ENCODE data around the gene ASCL2.

ASCL2 gene

DNA sequence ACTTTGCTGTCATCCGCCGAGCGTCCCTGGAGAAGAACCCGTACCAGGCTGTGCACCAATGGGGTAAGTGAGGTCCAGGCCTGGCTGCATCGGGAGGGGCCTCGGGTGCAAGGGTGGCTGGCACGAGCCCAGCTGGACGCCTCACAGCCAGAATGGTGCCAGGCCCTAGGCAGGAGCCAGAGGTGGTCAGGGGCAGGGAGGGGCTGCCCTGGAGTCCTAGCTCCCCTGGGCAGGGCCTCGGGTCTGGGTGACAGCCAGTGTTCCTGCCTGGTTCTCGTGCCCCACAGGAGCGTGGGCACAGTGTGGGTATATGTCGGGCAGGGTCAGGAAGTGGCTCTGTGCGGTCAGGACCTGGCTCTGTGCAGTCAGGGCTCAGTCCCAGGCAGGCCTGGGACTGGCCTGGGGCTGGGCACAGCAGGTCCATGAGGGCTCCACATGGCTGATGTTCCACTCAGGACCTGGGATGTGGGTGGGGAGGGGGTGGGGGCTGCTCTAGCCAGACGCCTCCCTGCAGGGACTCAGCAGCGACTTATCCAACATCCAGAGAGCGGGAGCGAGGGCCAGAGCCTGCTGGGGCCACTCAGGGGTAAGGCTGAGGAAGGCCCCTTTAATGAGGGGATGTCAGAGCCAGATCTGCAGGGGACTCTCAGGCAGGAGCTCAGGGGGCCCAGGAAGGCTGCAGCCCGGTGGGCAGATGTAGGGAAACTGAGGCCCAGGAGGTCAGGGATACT, 32.7 kb upstream of the ASCL2 start:
- Histone ChIP-seq H3K9me3 (ENCODE audit: control insufficient read depth in 5 of 5, low read length in 5 of 5) (no peaks in the 10 kb centered on the region), H3K36me3 (ENCODE audit: control insufficient read depth in 5 of 5, insufficient read depth in 5 of 5, low read length in 5 of 5) (no peaks in the 10 kb centered on the region), H3K27ac (ENCODE audit: low read depth, low read length) (no peak overlapping the region), H3K4me3 (ENCODE audit: low read depth in 1 of 5, low read length in 5 of 5) (peak overlapping the region in 2 of 5 donors; percentile 18 to 21), H3K4me1 (ENCODE audit: control insufficient read depth in 5 of 5, insufficient read depth in 5 of 5, low read length in 5 of 5) (peaks cover 8 to 48% (median 37%) of the 10 kb centered on the region in 5 donors), H3K9ac (ENCODE audit: low read length in 5 of 5) (peak overlapping the region in 2 of 5 donors; percentile 19 to 28), H3K27me3 (ENCODE audit: control insufficient read depth in 5 of 5, insufficient read depth in 4 of 5, low read length in 5 of 5) (peaks cover 0 to 8% (median 2%) of the 10 kb centered on the region in 5 donors)

DNA sequence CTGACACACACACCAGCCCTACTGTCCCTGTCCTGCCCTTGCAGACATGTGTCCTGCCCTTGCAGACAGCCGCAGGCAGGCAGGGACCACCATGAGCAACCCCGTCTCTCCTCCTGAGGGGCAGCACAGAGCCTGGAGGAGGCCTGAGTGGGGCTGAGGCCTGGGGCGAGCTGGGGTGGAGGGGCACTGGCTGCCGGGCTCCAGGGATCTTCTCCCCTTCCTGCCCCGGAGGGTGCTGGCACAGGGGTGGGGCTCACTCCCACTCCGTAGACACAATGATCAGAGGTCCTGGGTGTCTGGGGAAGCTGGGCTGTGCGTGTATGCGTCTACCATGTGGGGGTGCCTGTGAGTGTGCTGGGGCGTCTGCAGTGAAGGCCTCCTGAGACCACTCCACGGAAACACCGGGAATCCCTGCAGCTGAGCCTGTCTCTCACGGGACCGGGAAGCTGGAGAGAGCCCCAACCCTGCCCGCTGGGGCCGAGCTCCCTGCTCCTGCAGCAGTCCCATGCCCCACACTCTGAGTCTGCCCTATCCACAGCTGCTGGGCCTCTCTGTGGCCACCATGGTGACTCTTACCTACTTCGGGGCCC, 32.0 kb upstream of the ASCL2 start:
- Histone ChIP-seq H3K36me3 (ENCODE audit: control insufficient read depth in 5 of 5, insufficient read depth in 5 of 5, low read length in 5 of 5) (no peaks in the 10 kb centered on the region), H3K4me1 (ENCODE audit: control insufficient read depth in 5 of 5, insufficient read depth in 5 of 5, low read length in 5 of 5) (peaks cover 8 to 44% (median 34%) of the 10 kb centered on the region in 5 donors), H3K27me3 (ENCODE audit: control insufficient read depth in 5 of 5, insufficient read depth in 4 of 5, low read length in 5 of 5) (peaks cover 0 to 8% (median 2%) of the 10 kb centered on the region in 5 donors), H3K4me3 (ENCODE audit: low read depth in 1 of 5, low read length in 5 of 5) (peak overlapping the region in 2 of 5 donors; percentile 18 to 21), H3K27ac (ENCODE audit: low read depth, low read length) (no peak overlapping the region), H3K9ac (ENCODE audit: low read length in 5 of 5) (peak overlapping the region in 2 of 5 donors; percentile 19 to 28), H3K9me3 (ENCODE audit: control insufficient read depth in 5 of 5, low read length in 5 of 5) (no peaks in the 10 kb centered on the region)

DNA sequence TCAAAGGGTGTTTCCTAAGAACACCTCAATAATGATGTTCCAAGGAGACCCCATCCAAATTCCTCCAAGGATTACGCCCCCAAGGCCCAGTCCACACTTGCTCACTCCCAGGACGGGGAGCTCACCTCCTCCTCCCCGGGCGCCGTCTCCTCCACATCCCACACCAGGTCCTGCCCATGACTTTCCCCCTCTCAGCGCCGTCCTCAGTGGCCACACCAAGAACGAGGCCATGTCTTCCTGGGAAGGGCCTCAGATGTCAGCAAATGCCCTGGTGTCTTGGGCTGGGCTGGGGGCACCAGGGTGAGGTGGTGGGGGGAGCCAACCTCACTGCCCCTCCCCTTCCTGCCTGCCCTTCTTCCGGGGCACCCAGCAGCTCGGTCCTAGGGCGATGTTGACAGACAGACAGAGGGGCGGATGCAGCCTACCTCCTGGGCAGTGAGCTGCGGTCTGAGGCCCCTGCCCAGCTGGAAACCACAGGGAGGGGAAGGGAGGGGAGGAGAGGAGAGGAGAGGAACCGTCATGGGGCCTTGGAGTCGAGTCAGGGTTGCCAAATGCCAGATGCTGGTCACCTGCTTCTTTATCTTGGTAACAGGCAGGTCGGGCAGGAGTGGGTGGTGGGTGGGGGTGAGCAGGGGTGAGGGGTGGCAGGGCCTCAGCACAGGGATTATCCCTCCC, 31.4 kb upstream of the ASCL2 start, which contains the start of the genes C11orf21 and TSPAN32:
Gene C11orf21 (minus strand): TSS at position 288 of the 675 bp plus-strand sequence. CDS start 110 bp downstream, at position 178.
Gene TSPAN32 (plus strand): TSS at position 383 of the 675 bp plus-strand sequence. CDS start 137 bp downstream, at position 520.
- peak within 1 kb of the TSS in 2 of 5 donors; percentile 21 to 22 for H3K4me3 ChIP-seq (ENCODE audit: low read depth in 1 of 5, low read length in 5 of 5)
- H3K9me3 ChIP-seq (ENCODE audit: control insufficient read depth in 5 of 5, low read length in 5 of 5): no peaks in the 10 kb centered on the region
- H3K27me3 ChIP-seq (ENCODE audit: control insufficient read depth in 5 of 5, insufficient read depth in 4 of 5, low read length in 5 of 5): peaks cover 0 to 8% (median 2%) of the 10 kb centered on the region in 5 donors
- H3K9ac ChIP-seq (ENCODE audit: low read length in 5 of 5): peak within 1 kb of the TSS in 3 of 5 donors; percentile 19 to 39 (median 28)
- no peak within 1 kb of the TSS for H3K27ac ChIP-seq (ENCODE audit: low read depth, low read length)
- peaks cover 6 to 37% (median 27%) of the 10 kb centered on the region in 5 donors for H3K4me1 ChIP-seq (ENCODE audit: control insufficient read depth in 5 of 5, insufficient read depth in 5 of 5, low read length in 5 of 5)
- no peaks in the 10 kb centered on the region for H3K36me3 ChIP-seq (ENCODE audit: control insufficient read depth in 5 of 5, insufficient read depth in 5 of 5, low read length in 5 of 5)

- H3K27ac ChIP-seq (ENCODE audit: low read depth, low read length): no peak overlapping the region
- H3K27me3 ChIP-seq (ENCODE audit: control insufficient read depth in 5 of 5, insufficient read depth in 4 of 5, low read length in 5 of 5): peaks cover 0 to 8% (median 2%) of the 10 kb centered on the region in 5 donors
- H3K4me3 ChIP-seq (ENCODE audit: low read depth in 1 of 5, low read length in 5 of 5): peak overlapping the region in 1 of 5 donors; percentile 22
Observed at GRCh38 chr11:2300936-2301630, 30.7 kb upstream of the ASCL2 start.

GRCh38 chr11:2300290-2300935, 30.0 kb upstream of the ASCL2 start:
- Histone ChIP-seq H3K27ac (ENCODE audit: low read depth, low read length) (no peak overlapping the region), H3K4me1 (ENCODE audit: control insufficient read depth in 5 of 5, insufficient read depth in 5 of 5, low read length in 5 of 5) (peaks cover under 1 to 26% (median 15%) of the 10 kb centered on the region in 5 donors), H3K27me3 (ENCODE audit: control insufficient read depth in 5 of 5, insufficient read depth in 4 of 5, low read length in 5 of 5) (peaks cover 0 to 8% (median 2%) of the 10 kb centered on the region in 5 donors), H3K36me3 (ENCODE audit: control insufficient read depth in 5 of 5, insufficient read depth in 5 of 5, low read length in 5 of 5) (no peaks in the 10 kb centered on the region), H3K9me3 (ENCODE audit: control insufficient read depth in 5 of 5, low read length in 5 of 5) (no peaks in the 10 kb centered on the region), H3K9ac (ENCODE audit: low read length in 5 of 5) (no peak overlapping the region), H3K4me3 (ENCODE audit: low read depth in 1 of 5, low read length in 5 of 5) (no peak overlapping the region)

More at GRCh38 chr11:2300936-2301630, 30.7 kb upstream of the ASCL2 start:
- Histone ChIP-seq H3K36me3 (ENCODE audit: control insufficient read depth in 5 of 5, insufficient read depth in 5 of 5, low read length in 5 of 5) (no peaks in the 10 kb centered on the region), H3K9me3 (ENCODE audit: control insufficient read depth in 5 of 5, low read length in 5 of 5) (no peaks in the 10 kb centered on the region), H3K4me1 (ENCODE audit: control insufficient read depth in 5 of 5, insufficient read depth in 5 of 5, low read length in 5 of 5) (peaks cover 6 to 33% (median 22%) of the 10 kb centered on the region in 5 donors), H3K9ac (ENCODE audit: low read length in 5 of 5) (peak overlapping the region in 1 of 5 donors; percentile 39)

- peaks cover 0 to 20% (median 9%) of the 10 kb centered on the region in 5 donors for H3K4me1 ChIP-seq (ENCODE audit: control insufficient read depth in 5 of 5, insufficient read depth in 5 of 5, low read length in 5 of 5)
- H3K27ac ChIP-seq (ENCODE audit: low read depth, low read length): no peak overlapping the region
- H3K9me3 ChIP-seq (ENCODE audit: control insufficient read depth in 5 of 5, low read length in 5 of 5): no peaks in the 10 kb centered on the region
- H3K36me3 ChIP-seq (ENCODE audit: control insufficient read depth in 5 of 5, insufficient read depth in 5 of 5, low read length in 5 of 5): no peaks in the 10 kb centered on the region
- peaks cover 0 to 8% (median 2%) of the 10 kb centered on the region in 5 donors for H3K27me3 ChIP-seq (ENCODE audit: control insufficient read depth in 5 of 5, insufficient read depth in 4 of 5, low read length in 5 of 5)
- no peak overlapping the region for H3K4me3 ChIP-seq (ENCODE audit: low read depth in 1 of 5, low read length in 5 of 5)
- no peak overlapping the region for H3K9ac ChIP-seq (ENCODE audit: low read length in 5 of 5)
Observed at GRCh38 chr11:2299773-2300172, 29.4 kb upstream of the ASCL2 start.

DNA sequence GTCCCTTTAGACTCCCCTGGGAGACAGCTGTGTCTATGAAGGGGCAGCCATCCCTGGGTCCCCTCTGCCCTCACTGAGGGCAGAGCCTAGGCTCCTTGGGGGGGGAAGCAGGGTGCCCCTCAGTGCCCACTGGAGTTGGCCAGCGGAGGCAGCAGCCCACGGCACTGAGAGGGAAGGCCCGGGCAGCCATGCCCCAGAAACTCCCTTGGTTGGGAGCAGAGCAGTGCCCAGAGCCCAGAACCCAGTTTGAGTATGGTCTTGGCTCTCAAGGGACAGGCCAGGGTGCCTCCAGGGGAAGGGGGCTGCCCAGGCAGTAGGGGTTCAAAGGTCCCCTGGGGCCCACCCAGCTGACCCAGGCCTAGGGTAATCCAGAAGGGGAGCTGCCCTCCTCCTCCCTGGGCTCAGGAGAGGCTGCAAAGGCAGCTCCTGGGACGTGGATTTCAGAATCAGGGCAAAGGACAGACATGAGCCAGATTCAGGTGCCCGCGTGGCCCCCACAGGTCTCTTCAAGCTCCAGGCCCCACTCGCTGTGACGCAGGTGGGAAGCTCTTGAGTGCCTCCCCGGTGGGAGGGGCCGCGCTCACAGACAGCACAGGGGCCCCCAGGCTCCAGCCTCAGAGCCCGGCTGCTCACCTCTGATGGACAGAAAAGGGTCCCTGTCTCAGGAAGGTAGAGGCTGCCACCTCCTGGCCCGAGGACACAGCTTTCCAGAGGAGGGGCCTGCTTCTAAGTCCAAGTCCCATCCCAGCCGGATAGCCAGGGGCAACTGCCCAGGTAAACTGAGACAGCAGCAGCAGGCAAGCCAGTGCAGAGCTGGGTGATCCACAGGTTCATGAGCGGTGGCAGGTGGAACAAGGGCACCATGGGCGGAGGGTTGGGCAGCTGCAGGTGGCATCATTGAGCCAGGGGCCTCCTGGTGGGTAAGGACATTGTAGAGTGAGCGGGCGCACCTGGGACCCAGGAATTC, 28.7 kb upstream of the ASCL2 start:
- no peak overlapping the region for H3K9ac ChIP-seq (ENCODE audit: low read length in 5 of 5)
- H3K27me3 ChIP-seq (ENCODE audit: control insufficient read depth in 5 of 5, insufficient read depth in 4 of 5, low read length in 5 of 5): peaks cover 0 to 8% (median 2%) of the 10 kb centered on the region in 5 donors
- no peak overlapping the region for H3K27ac ChIP-seq (ENCODE audit: low read depth, low read length)
- no peaks in the 10 kb centered on the region for H3K36me3 ChIP-seq (ENCODE audit: control insufficient read depth in 5 of 5, insufficient read depth in 5 of 5, low read length in 5 of 5)
- H3K4me1 ChIP-seq (ENCODE audit: control insufficient read depth in 5 of 5, insufficient read depth in 5 of 5, low read length in 5 of 5): peaks cover 0 to 20% (median 9%) of the 10 kb centered on the region in 5 donors
- H3K4me3 ChIP-seq (ENCODE audit: low read depth in 1 of 5, low read length in 5 of 5): no peak overlapping the region
- no peaks in the 10 kb centered on the region for H3K9me3 ChIP-seq (ENCODE audit: control insufficient read depth in 5 of 5, low read length in 5 of 5)

GRCh38 chr11:2298131-2298794, 27.9 kb upstream of the ASCL2 start:
- H3K9ac ChIP-seq (ENCODE audit: low read length in 5 of 5): no peak overlapping the region
- H3K4me3 ChIP-seq (ENCODE audit: low read depth in 1 of 5, low read length in 5 of 5): no peak overlapping the region
- H3K9me3 ChIP-seq (ENCODE audit: control insufficient read depth in 5 of 5, low read length in 5 of 5): no peaks in the 10 kb centered on the region
- H3K36me3 ChIP-seq (ENCODE audit: control insufficient read depth in 5 of 5, insufficient read depth in 5 of 5, low read length in 5 of 5): no peaks in the 10 kb centered on the region
- no peak overlapping the region for H3K27ac ChIP-seq (ENCODE audit: low read depth, low read length)
- H3K4me1 ChIP-seq (ENCODE audit: control insufficient read depth in 5 of 5, insufficient read depth in 5 of 5, low read length in 5 of 5): peaks cover 0 to 17% (median 9%) of the 10 kb centered on the region in 5 donors
- peaks cover 0 to 8% (median 2%) of the 10 kb centered on the region in 5 donors for H3K27me3 ChIP-seq (ENCODE audit: control insufficient read depth in 5 of 5, insufficient read depth in 4 of 5, low read length in 5 of 5)

Data from subcutaneous abdominal adipose tissue (tissue), 5 donors.